HepG2 (cell line): ENCODE results near the gene CACNA1F. TPM values are rescaled to one million over a fixed set of nuclear protein-coding genes. Genes with fewer than 3 reads are reported as not detected.

Experiments
- ATAC-seq: fragments of 200-7000 bp; cut with Tn5 transposase; 3 replicates; pipeline ENCODE4 v1.9.1; 2020; ENCODE audit warnings: mild to moderate bottlenecking, moderate library complexity
- BruUV-seq: library from RNA; stranded (reverse); fragments of 400-500 nt; replicated peaks from 2 replicates; lab custom pipeline; 2021; lab: Mats Ljungman, UMichigan
- CTCF ChIA-PET: fragments of 300-600 bp; formaldehyde crosslinking; extraction: SDS; loops from one replicate; lab custom pipeline; 2021; ENCODE audit warnings: low total read pairs, inconsistent platforms, low intra/inter-chr PET ratio; lab: Yijun Ruan, JAX
- POLR2A ChIA-PET: fragments of 350-600 bp; sonication (Branson Sonifier 250); formaldehyde crosslinking; loops from one replicate; lab custom pipeline; 2020; ENCODE audit warnings: antibody characterized with exemption, inconsistent platforms; lab: Yijun Ruan, JAX
- DNase-seq: peaks from one replicate; pipeline ENCODE4 v3.0.0-alpha.2; 2015; ENCODE audit warnings: low spot score
- FAIRE-seq: peaks from 3 replicates; lab custom pipeline; 2011; peaks lifted over from hg19 to GRCh38; lab: Jason Lieb, UNC
- H2AFZ ChIP-seq: one replicate; pipeline ENCODE4 v1.6.1; 2011; ENCODE audit warnings: low read length, inconsistent platforms
- H3K27ac ChIP-seq: fragments of 300-600 bp; 3 replicates; pipeline ENCODE4 v1.8.0; 2011; ENCODE audit warnings: mixed run types, mild to moderate bottlenecking, mixed read lengths, low read length, inconsistent platforms; ENCODE audit not compliant: insufficient read depth; ENCODE audit errors: extremely low read length
- H3K27me3 ChIP-seq, 2 experiments: fragments of 200-600 bp in 1 of 2; 2 replicates in 1 of 2; 3 replicates in 1 of 2; pipeline versions ENCODE4 v1.6.0 to v1.8.0; 2011; ENCODE audit warnings: low read length in 2 of 2, mild to moderate bottlenecking in 2 of 2, moderate library complexity in 2 of 2, inconsistent platforms in 1 of 2; ENCODE audit not compliant: insufficient read depth in 2 of 2, control insufficient read depth in 1 of 2
- H3K36me3 ChIP-seq, 2 experiments: fragments of 200-600 bp in 1 of 2; replicated peaks in 1 of 2; 2 replicates in 1 of 2; 3 replicates in 1 of 2; pipeline versions ENCODE4 v1.5.1 to v1.8.0; 2011; ENCODE audit warnings: low read length in 2 of 2, inconsistent platforms in 1 of 2; ENCODE audit not compliant: insufficient read depth in 2 of 2, control insufficient read depth in 1 of 2
- H3K4me1 ChIP-seq: 2 replicates; pipeline ENCODE4 v1.5.1; 2012; ENCODE audit warnings: low read length, inconsistent platforms; ENCODE audit not compliant: insufficient read depth
- H3K4me2 ChIP-seq: 2 replicates; pipeline ENCODE4 v1.6.0; 2011; ENCODE audit warnings: low read depth, low read length, inconsistent platforms
- H3K4me3 ChIP-seq, 3 experiments: fragments of 200-600 bp in 1 of 3; sonication (generic), shearing (Covaris generic) in 1 of 3; replicated peaks in 1 of 3; 2 replicates each; pipeline ENCODE4 v1.5.1; 2011 to 2016; ENCODE audit warnings: low read length in 3 of 3, inconsistent platforms in 2 of 3, low read depth in 2 of 3, mild to moderate bottlenecking in 2 of 3, control low read depth in 1 of 3, mixed read lengths in 1 of 3; ENCODE audit not compliant: insufficient read depth in 1 of 3
- H3K79me2 ChIP-seq: one replicate; pipeline ENCODE4 v1.6.1; 2011; ENCODE audit warnings: low read length, inconsistent platforms; ENCODE audit not compliant: insufficient read depth
- H3K9ac ChIP-seq: 2 replicates; pipeline ENCODE4 v1.6.0; 2011; ENCODE audit warnings: mild to moderate bottlenecking, low read depth, low read length, inconsistent platforms; ENCODE audit not compliant: insufficient read depth
- H3K9me3 ChIP-seq: 2 replicates; pipeline ENCODE4 v1.5.1; 2012; ENCODE audit warnings: mild to moderate bottlenecking, low read length
- H4K20me1 ChIP-seq: 2 replicates; pipeline ENCODE4 v1.6.0; 2011; ENCODE audit warnings: inconsistent platforms, mild to moderate bottlenecking, low read length, moderate library complexity; ENCODE audit not compliant: insufficient read depth
- AKNA ChIP-seq: sonication (generic); formaldehyde crosslinking; IDR thresholded peaks from 2 replicates; pipeline ENCODE4 v1.4.0; 2020; ENCODE audit warnings: missing genetic modification reagents, borderline replicate concordance
- ATF2 ChIP-seq: sonication (generic); formaldehyde crosslinking; IDR thresholded peaks from 2 replicates; pipeline ENCODE4 v1.4.0; 2020; ENCODE audit warnings: missing genetic modification reagents
- ATF5 ChIP-seq: sonication (generic); formaldehyde crosslinking; IDR thresholded peaks from 2 replicates; pipeline ENCODE4 v1.4.0; 2020; ENCODE audit warnings: mild to moderate bottlenecking, low read depth, missing genetic modification reagents
- ATRX ChIP-seq: sonication (generic); formaldehyde crosslinking; IDR thresholded peaks from 2 replicates; pipeline ENCODE4 v1.4.0; 2020; ENCODE audit warnings: missing genetic modification reagents, borderline replicate concordance
- CBX1 ChIP-seq: IDR thresholded peaks from one replicate; pipeline ENCODE4 v1.6.1; 2016; ENCODE audit warnings: antibody characterized with exemption, low read depth
- ELF4 ChIP-seq: sonication (generic); formaldehyde crosslinking; IDR thresholded peaks from 2 replicates; pipeline ENCODE4 v1.5.0; 2020; ENCODE audit warnings: missing genetic modification reagents, mild to moderate bottlenecking, moderate library complexity, borderline replicate concordance
- MXD3 ChIP-seq: IDR thresholded peaks from 2 replicates; pipeline ENCODE4 v1.6.1; 2016; ENCODE audit warnings: mild to moderate bottlenecking, missing biosample characterization, missing genetic modification reagents
- NFE2L2 ChIP-seq: fragments of 150-350 bp; IDR thresholded peaks from 2 replicates; pipeline ENCODE4 v1.6.1; 2014; ENCODE audit warnings: low read length
- PBX2 ChIP-seq: IDR thresholded peaks from 2 replicates; pipeline ENCODE4 v1.6.1; 2016; ENCODE audit warnings: control low read depth
- POGK ChIP-seq: sonication (generic); formaldehyde crosslinking; conservative IDR thresholded peaks from 2 replicates; pipeline ENCODE4 v1.8.0; 2022; ENCODE audit warnings: mild to moderate bottlenecking, moderate library complexity, missing genetic modification reagents
- WGBS: methylation state at CpG from one replicate; pipeline ENCODE4 v1.1.6; 2017; ENCODE audit warnings: low lambda C conversion rate; 5-methylcytosine and 5-hydroxymethylcytosine counted together
- in situ Hi-C: cut with HindIII; loops from 2 replicates; pipeline ENCODE4 v1.10.0; 2017; ENCODE audit warnings: low pct_unique_long_range_greater_than_20kb; ENCODE audit not compliant: extremely low pct_ligation_motif_present
- intact Hi-C: fragments of 100-400 bp; cut with micrococcal nuclease; formaldehyde crosslinking; loops from one replicate; pipeline ENCODE4 v1.10.0; 2022; ENCODE audit not compliant: unreplicated experiment
- polyA plus RNA-seq, 8 experiments: library from polyadenylated mRNA; depleted of rRNA in 3 of 8; stranded (reverse) in 7 of 8; unstranded in 1 of 8; fragments of >200 nt; fragmentation: Illumina TruSeq in 4 of 8; extraction: Trizol in 4 of 8; gene quantifications; 2 replicates each; pipeline versions ENCODE4 v1.2.1 to v1.2.3, GENCODE V29; 2011 to 2016; ENCODE audit warnings: low read depth in 4 of 8, missing spikeins in 1 of 8, mixed read lengths in 1 of 8; ENCODE audit not compliant: insufficient read depth in 1 of 8
- total RNA-seq, 5 experiments: library from RNA; depleted of rRNA; stranded (reverse); fragments of >200 nt; fragmentation: Illumina TruSeq; extraction: Trizol; gene quantifications; 2 replicates each; pipeline ENCODE4 v1.2.3, GENCODE V29; 2016; ENCODE audit warnings: low read depth in 1 of 5

CACNA1F gene
- total and polyA plus RNA-seq, 2 of the 13 experiments (the other 11 are each of a cell fraction or from before 2014, with no cell fraction given): 0.03 TPM; not detected in 1

GRCh38 chrX:49210406-49210805 is 22.7 kb downstream of the CACNA1F start (continued):
- no peak for TF ChIP-seq ATF5
- TF ChIP-seq ATRX (CRISPR knock-in tag): no peak
- no peak for TF ChIP-seq PBX2 (CRISPR knock-in tag)
- TF ChIP-seq NFE2L2: no peak
- TF ChIP-seq MXD3 (CRISPR knock-in tag): no peak
- no peak for TF ChIP-seq ATF2 (CRISPR knock-in tag)
- no peak for TF ChIP-seq ELF4

GRCh38 chrX:49209434-49210251 is 23.5 kb downstream of the CACNA1F start:
- intact Hi-C loops: no loop called here
- Histone ChIP-seq H3K4me3 (no peak overlapping the region), H3K9ac (no peak overlapping the region), H3K36me3 (no peaks in the 10 kb centered on the region), H3K27me3 (no peaks in the 10 kb centered on the region), H3K79me2 (no peaks in the 10 kb centered on the region), H3K4me2 (no peak overlapping the region), H3K9me3 (no peaks in the 10 kb centered on the region), H2AFZ (no peak overlapping the region), H4K20me1 (no peaks in the 10 kb centered on the region), H3K27ac (no peak overlapping the region), H3K4me1 (no peaks in the 10 kb centered on the region)
- ChIA-PET POLR2A (interaction anchor here (2.7 kb wide), 1 partner anchor 19 kb away, joined by 6 read pairs; no protein-coding TSS in a partner anchor), CTCF (no interaction called here)
- ATAC-seq (no peak), DNase-seq (no peak), FAIRE-seq (no peak)
- BruUV-seq: no TSS peak
- 7% methylated on average over 5 of the region's 28 CpGs for WGBS
- in situ Hi-C loops: no loop called here
- TF ChIP-seq CBX1: no peak
- TF ChIP-seq AKNA (CRISPR knock-in tag): no peak
- TF ChIP-seq POGK (CRISPR knock-in tag): no peak
